K562 (cell line): ENCODE measurements around the gene HIVEP3. TPM values are rescaled to one million over a fixed set of nuclear protein-coding genes. Genes with fewer than 3 reads are reported as not detected.

ENCODE experiments used
- E2F6 ChIP-seq, 2 experiments: IDR thresholded peaks; 2 replicates each; pipeline ENCODE4 v1.6.1; 2011; ENCODE audit warnings: borderline replicate concordance in 1 of 2, control low read depth in 1 of 2, low read depth in 1 of 2, low read length in 1 of 2, mild to moderate bottlenecking in 1 of 2, mixed read lengths in 1 of 2, moderate library complexity in 1 of 2; ENCODE audit not compliant: insufficient read depth in 1 of 2, insufficient read length in 1 of 2, poor library complexity in 1 of 2, severe bottlenecking in 1 of 2; ENCODE audit errors: extremely low read depth in 1 of 2
- KAT7 ChIP-seq: sonication (generic); formaldehyde crosslinking; IDR thresholded peaks from 2 replicates; pipeline ENCODE4 v1.8.0; 2022; ENCODE audit warnings: missing genetic modification reagents, mild to moderate bottlenecking, borderline replicate concordance
- MEF2A ChIP-seq: IDR thresholded peaks from 2 replicates; pipeline ENCODE4 v1.6.1; 2011; ENCODE audit warnings: low read depth, mild to moderate bottlenecking, low read length, moderate library complexity; ENCODE audit not compliant: control insufficient read depth
- NBN ChIP-seq: fragments of 450-650 bp; IDR thresholded peaks from 2 replicates; pipeline ENCODE4 v1.6.1; 2016; ENCODE audit warnings: low read depth, mild to moderate bottlenecking
- NR2C1 ChIP-seq, 2 experiments: fragments of 450-650 bp; IDR thresholded peaks; 2 replicates each; pipeline ENCODE4 v1.6.1; 2017; ENCODE audit warnings: mild to moderate bottlenecking in 2 of 2, antibody characterized with exemption in 1 of 2, inconsistent platforms in 1 of 2, missing compliant biosample characterization in 1 of 2, missing genetic modification characterization in 1 of 2
- NR4A1 ChIP-seq, 2 experiments: fragments of 250-450 bp in 1 of 2; fragments of 450-650 bp in 1 of 2; sonication (Bioruptor Pico) in 1 of 2; IDR thresholded peaks; 2 replicates each; pipeline versions ENCODE4 v1.4.0 to v1.6.1; 2016 to 2020; ENCODE audit warnings: mild to moderate bottlenecking in 2 of 2, missing compliant biosample characterization in 1 of 2, missing genetic modification characterization in 1 of 2, moderate library complexity in 1 of 2
- RB1 ChIP-seq: fragments of 450-650 bp; IDR thresholded peaks from 2 replicates; pipeline ENCODE4 v1.6.1; 2017; ENCODE audit warnings: low read depth, mild to moderate bottlenecking
- SIN3B ChIP-seq: fragments of 450-650 bp; IDR thresholded peaks from 2 replicates; pipeline ENCODE4 v1.6.1; 2017; ENCODE audit warnings: low read depth, mild to moderate bottlenecking, moderate library complexity
- SRSF7 ChIP-seq: fragments of 200-400 bp; formaldehyde crosslinking; optimal IDR thresholded peaks from 2 replicates; pipeline ENCODE3; 2017; ENCODE audit warnings: mild to moderate bottlenecking, low read depth, low read length
- STAT5A ChIP-seq: IDR thresholded peaks from 2 replicates; pipeline ENCODE4 v1.6.1; 2012; ENCODE audit warnings: low read length, inconsistent platforms, borderline replicate concordance
- TAF9B ChIP-seq: fragments of 450-650 bp; IDR thresholded peaks from 2 replicates; pipeline ENCODE4 v1.6.1; 2018; ENCODE audit warnings: mild to moderate bottlenecking; ENCODE audit not compliant: partially characterized antibody
- ZC3H4 ChIP-seq: sonication (generic); formaldehyde crosslinking; IDR thresholded peaks from 2 replicates; pipeline ENCODE4 v1.9.0; 2021; ENCODE audit warnings: missing genetic modification reagents, borderline replicate concordance
- ZNF280B ChIP-seq: fragments of 250-450 bp; sonication (Bioruptor Pico); IDR thresholded peaks from 2 replicates; pipeline ENCODE4 v1.5.1; 2021; ENCODE audit warnings: mild to moderate bottlenecking
- polyA plus RNA-seq, 8 experiments: library from polyadenylated mRNA; depleted of rRNA in 4 of 8; stranded (reverse) in 5 of 8; unstranded in 3 of 8; fragments of >200 nt; fragmentation: Nextera tagmentation in 2 of 8; fragmentation: Illumina TruSeq in 1 of 8; extraction: Ambion mirVana in 2 of 8; extraction: Trizol in 1 of 8; gene quantifications; 2 replicates each; pipeline versions ENCODE4 v1.2.1 to v1.2.3, GENCODE V29; 2011 to 2014; ENCODE audit warnings: inconsistent platforms in 1 of 8, missing spikeins in 1 of 8
- total RNA-seq, 7 experiments: library from RNA; depleted of rRNA in 6 of 7; stranded (reverse); fragments of >200 nt in 6 of 7; fragmentation: Illumina TruSeq in 2 of 7; extraction: Trizol in 2 of 7; gene quantifications; 2 replicates each; pipeline versions ENCODE4 v1.2.1 to v1.2.3, GENCODE V29; 2011 to 2021; ENCODE audit warnings: low replicate concordance in 1 of 7
- TF ChIP-seq, protein P1 (sequence below): sonication (generic); formaldehyde crosslinking; IDR thresholded peaks from 2 replicates; pipeline ENCODE4 v1.4.0; 2020; ENCODE audit warnings: mild to moderate bottlenecking, missing genetic modification reagents
- TF ChIP-seq, protein P2 (sequence below): fragments of 450-650 bp; IDR thresholded peaks from 2 replicates; pipeline ENCODE4 v1.6.1; 2016
- TF ChIP-seq, protein P3 (sequence below): conservative IDR thresholded peaks from 2 replicates; pipeline ENCODE4 v1.6.1; 2011; ENCODE audit warnings: low read depth, mild to moderate bottlenecking, low read length; ENCODE audit not compliant: control insufficient read depth
- TF ChIP-seq, protein P4 (sequence below): fragments of 450-650 bp; IDR thresholded peaks from 2 replicates; pipeline ENCODE4 v1.7.0; 2016; ENCODE audit warnings: borderline replicate concordance

HIVEP3 gene
- total and polyA plus RNA-seq, 9 of the 15 experiments (the other 6 are each of a cell fraction or from before 2014, with no cell fraction given), result 0.09 to 0.58 (median 0.34) TPM; not detected in 1

GRCh38 chr1:41882068-41882477, 36.6 kb downstream of the HIVEP3 start (continued):
- TF ChIP-seq MEF2A, result peak; percentile 33; the same call in 1 of the 2 replicates
- TF ChIP-seq ZNF280B (CRISPR knock-in tag), result no peak
- TF ChIP-seq NR4A1 (CRISPR knock-in tag; IDR thresholded peaks at IDR 0.05), result no peak
- 0 out of 2 replicates have a peak, but pooled peaks have one; percentile 30 for TF ChIP-seq NR4A1 (tag; IDR thresholded peaks at IDR 0.05)
- TF ChIP-seq TAF9B, result peak; percentile 37
- TF ChIP-seq E2F6 (IDR thresholded peaks at IDR 0.05; ENCODE audit: borderline replicate concordance in 1 of 2, extremely low read depth in 1 of 2, insufficient read depth in 1 of 2, insufficient read length in 1 of 2, low read depth in 1 of 2, low read length in 1 of 2, poor library complexity in 1 of 2, severe bottlenecking in 1 of 2), result peak in 1 of 2 experiments; percentile 56
- TF ChIP-seq ZC3H4 (CRISPR knock-in tag), result no peak
- TF ChIP-seq SIN3B, result no peak
- peak; percentile 57; the same call in 1 of the 2 replicates for TF ChIP-seq RB1
- peak; percentile 97 for TF ChIP-seq STAT5A
- no peak for TF ChIP-seq KAT7 (CRISPR knock-in tag)
- TF ChIP-seq SRSF7, result no peak
- TF ChIP-seq, protein P1, sequence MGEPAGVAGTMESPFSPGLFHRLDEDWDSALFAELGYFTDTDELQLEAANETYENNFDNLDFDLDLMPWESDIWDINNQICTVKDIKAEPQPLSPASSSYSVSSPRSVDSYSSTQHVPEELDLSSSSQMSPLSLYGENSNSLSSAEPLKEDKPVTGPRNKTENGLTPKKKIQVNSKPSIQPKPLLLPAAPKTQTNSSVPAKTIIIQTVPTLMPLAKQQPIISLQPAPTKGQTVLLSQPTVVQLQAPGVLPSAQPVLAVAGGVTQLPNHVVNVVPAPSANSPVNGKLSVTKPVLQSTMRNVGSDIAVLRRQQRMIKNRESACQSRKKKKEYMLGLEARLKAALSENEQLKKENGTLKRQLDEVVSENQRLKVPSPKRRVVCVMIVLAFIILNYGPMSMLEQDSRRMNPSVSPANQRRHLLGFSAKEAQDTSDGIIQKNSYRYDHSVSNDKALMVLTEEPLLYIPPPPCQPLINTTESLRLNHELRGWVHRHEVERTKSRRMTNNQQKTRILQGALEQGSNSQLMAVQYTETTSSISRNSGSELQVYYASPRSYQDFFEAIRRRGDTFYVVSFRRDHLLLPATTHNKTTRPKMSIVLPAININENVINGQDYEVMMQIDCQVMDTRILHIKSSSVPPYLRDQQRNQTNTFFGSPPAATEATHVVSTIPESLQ (CRISPR knock-in tag), result no peak
- TF ChIP-seq, protein P2, sequence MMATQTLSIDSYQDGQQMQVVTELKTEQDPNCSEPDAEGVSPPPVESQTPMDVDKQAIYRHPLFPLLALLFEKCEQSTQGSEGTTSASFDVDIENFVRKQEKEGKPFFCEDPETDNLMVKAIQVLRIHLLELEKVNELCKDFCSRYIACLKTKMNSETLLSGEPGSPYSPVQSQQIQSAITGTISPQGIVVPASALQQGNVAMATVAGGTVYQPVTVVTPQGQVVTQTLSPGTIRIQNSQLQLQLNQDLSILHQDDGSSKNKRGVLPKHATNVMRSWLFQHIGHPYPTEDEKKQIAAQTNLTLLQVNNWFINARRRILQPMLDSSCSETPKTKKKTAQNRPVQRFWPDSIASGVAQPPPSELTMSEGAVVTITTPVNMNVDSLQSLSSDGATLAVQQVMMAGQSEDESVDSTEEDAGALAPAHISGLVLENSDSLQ, result peak; percentile 55
- TF ChIP-seq NR2C1 (IDR thresholded peaks at IDR 0.05), result no peak
- TF ChIP-seq NR2C1 (tag; IDR thresholded peaks at IDR 0.05), result peak; percentile 60; the same call in 1 of the 2 replicates
- TF ChIP-seq NBN, result peak; percentile 61; the same call in 1 of the 2 replicates
- TF ChIP-seq, protein P3, sequence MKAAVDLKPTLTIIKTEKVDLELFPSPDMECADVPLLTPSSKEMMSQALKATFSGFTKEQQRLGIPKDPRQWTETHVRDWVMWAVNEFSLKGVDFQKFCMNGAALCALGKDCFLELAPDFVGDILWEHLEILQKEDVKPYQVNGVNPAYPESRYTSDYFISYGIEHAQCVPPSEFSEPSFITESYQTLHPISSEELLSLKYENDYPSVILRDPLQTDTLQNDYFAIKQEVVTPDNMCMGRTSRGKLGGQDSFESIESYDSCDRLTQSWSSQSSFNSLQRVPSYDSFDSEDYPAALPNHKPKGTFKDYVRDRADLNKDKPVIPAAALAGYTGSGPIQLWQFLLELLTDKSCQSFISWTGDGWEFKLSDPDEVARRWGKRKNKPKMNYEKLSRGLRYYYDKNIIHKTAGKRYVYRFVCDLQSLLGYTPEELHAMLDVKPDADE, result 0 out of 2 replicates have a peak, but pooled peaks have one; percentile 43
- TF ChIP-seq, protein P4, sequence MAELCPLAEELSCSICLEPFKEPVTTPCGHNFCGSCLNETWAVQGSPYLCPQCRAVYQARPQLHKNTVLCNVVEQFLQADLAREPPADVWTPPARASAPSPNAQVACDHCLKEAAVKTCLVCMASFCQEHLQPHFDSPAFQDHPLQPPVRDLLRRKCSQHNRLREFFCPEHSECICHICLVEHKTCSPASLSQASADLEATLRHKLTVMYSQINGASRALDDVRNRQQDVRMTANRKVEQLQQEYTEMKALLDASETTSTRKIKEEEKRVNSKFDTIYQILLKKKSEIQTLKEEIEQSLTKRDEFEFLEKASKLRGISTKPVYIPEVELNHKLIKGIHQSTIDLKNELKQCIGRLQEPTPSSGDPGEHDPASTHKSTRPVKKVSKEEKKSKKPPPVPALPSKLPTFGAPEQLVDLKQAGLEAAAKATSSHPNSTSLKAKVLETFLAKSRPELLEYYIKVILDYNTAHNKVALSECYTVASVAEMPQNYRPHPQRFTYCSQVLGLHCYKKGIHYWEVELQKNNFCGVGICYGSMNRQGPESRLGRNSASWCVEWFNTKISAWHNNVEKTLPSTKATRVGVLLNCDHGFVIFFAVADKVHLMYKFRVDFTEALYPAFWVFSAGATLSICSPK, result no peak
